ENCODE measurements around the gene APEH.

APEH gene

DNA sequence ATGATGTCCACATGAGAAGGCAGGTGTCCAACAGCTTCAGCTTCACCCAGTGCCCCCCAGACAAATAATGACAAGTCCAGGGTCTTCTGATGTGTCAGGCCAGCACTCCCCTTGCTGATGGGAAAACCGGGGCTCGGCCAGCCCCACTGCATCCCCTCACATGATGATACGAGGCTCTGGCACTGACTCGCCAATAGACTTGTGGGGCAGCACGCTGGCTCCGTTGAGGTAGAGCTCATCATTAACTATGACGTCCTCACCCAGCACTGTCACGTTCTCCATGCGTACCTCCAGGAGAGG lies 47.4 kb downstream of the APEH start:
- no peak overlapping the region for H3K27ac ChIP-seq
- TF ChIP-seq, protein P1, sequence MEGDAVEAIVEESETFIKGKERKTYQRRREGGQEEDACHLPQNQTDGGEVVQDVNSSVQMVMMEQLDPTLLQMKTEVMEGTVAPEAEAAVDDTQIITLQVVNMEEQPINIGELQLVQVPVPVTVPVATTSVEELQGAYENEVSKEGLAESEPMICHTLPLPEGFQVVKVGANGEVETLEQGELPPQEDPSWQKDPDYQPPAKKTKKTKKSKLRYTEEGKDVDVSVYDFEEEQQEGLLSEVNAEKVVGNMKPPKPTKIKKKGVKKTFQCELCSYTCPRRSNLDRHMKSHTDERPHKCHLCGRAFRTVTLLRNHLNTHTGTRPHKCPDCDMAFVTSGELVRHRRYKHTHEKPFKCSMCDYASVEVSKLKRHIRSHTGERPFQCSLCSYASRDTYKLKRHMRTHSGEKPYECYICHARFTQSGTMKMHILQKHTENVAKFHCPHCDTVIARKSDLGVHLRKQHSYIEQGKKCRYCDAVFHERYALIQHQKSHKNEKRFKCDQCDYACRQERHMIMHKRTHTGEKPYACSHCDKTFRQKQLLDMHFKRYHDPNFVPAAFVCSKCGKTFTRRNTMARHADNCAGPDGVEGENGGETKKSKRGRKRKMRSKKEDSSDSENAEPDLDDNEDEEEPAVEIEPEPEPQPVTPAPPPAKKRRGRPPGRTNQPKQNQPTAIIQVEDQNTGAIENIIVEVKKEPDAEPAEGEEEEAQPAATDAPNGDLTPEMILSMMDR (IDR thresholded peaks at IDR 0.05; ENCODE audit: low read depth, low read length, missing control alignments): no peak
- H3K4me3 ChIP-seq (ENCODE audit: low read depth, low read length): no peak overlapping the region
- in situ Hi-C loops (cut with HindIII; ENCODE audit: low pct_ligation_motif_present, low sequenced_read_pairs): no loop called here
- peaks cover 23% of the 10 kb centered on the region for H3K36me3 ChIP-seq (replicated peaks)
- DNase-seq: no peak
- no peaks in the 10 kb centered on the region for H3K27me3 ChIP-seq (replicated peaks)

GRCh38 chr3:49721896-49722781 lies 48.0 kb downstream of the APEH start:
- no peak for DNase-seq
- Histone ChIP-seq H3K27ac (no peak overlapping the region), H3K27me3 (replicated peaks) (no peaks in the 10 kb centered on the region), H3K36me3 (replicated peaks) (peaks cover 29% of the 10 kb centered on the region), H3K4me3 (ENCODE audit: low read depth, low read length) (peak overlapping the region; percentile 100)
- in situ Hi-C loops (cut with HindIII; ENCODE audit: low pct_ligation_motif_present, low sequenced_read_pairs): no loop called here
- TF ChIP-seq, protein P1 (IDR thresholded peaks at IDR 0.05; ENCODE audit: low read depth, low read length, missing control alignments): no peak

DNA sequence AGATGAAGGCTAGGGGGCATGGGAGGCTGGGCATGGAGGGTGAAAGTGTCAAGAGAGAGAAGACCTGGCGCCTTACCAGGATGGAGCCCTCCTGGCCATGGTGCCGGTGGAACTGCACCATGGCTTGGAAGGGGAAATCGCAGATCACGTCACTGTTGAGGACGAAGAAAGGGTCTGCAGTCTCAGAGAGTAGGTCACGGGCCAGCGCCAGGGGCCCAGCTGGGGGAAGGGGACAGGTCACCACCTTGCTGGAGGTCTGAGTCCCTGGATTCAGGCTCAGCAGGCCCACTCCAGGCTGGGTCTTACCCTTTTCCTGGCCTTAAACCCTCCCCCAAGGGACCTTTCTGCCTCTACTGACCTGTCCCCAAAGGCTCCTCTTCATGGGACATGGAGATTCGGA lies 48.7 kb downstream of the APEH start:
- H3K27ac ChIP-seq: no peak overlapping the region
- in situ Hi-C loops (cut with HindIII; ENCODE audit: low pct_ligation_motif_present, low sequenced_read_pairs): no loop called here
- DNase-seq: no peak
- no peaks in the 10 kb centered on the region for H3K27me3 ChIP-seq (replicated peaks)
- TF ChIP-seq, protein P1 (IDR thresholded peaks at IDR 0.05; ENCODE audit: low read depth, low read length, missing control alignments): no peak
- peaks cover 36% of the 10 kb centered on the region for H3K36me3 ChIP-seq (replicated peaks)
- H3K4me3 ChIP-seq (ENCODE audit: low read depth, low read length): peak overlapping the region; percentile 100

DNA sequence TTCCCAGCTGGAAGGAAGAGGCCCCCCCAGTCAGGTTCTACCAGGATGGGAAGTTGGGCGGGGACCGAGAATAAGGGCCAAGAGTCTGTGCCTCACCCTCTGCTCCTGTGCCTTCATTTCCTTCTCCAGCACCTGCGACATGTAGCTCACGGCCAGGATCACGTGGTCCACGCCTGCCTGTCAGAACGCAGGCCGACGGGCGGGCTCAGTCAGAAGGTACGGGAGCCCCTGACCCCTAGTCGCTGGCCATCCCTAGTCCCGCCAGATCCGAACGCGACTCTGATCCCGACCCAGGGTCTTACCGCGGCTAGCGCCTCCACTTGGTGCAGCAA lies 49.1 kb downstream of the APEH start:
- peak overlapping the region; percentile 100 for H3K4me3 ChIP-seq (ENCODE audit: low read depth, low read length)
- peak overlapping the region; percentile 92 for H3K27ac ChIP-seq
- H3K27me3 ChIP-seq (replicated peaks): no peaks in the 10 kb centered on the region
- peak; percentile 41 for DNase-seq
- peaks cover 38% of the 10 kb centered on the region for H3K36me3 ChIP-seq (replicated peaks)
- in situ Hi-C loops (cut with HindIII; ENCODE audit: low pct_ligation_motif_present, low sequenced_read_pairs): no loop called here
- TF ChIP-seq, protein P1 (IDR thresholded peaks at IDR 0.05; ENCODE audit: low read depth, low read length, missing control alignments): no peak

GRCh38 chr3:49723628-49724551 lies 49.7 kb downstream of the APEH start, which contains the start of gene GMPPB:
GMPPB (minus strand) TSS chr3:49723951; CDS start chr3:49723726, 225 bp downstream.
- H3K36me3 ChIP-seq (replicated peaks): peaks cover 38% of the 10 kb centered on the region
- in situ Hi-C loops (cut with HindIII; ENCODE audit: low pct_ligation_motif_present, low sequenced_read_pairs): no loop called here

More at GRCh38 chr3:49723628-49724551, 49.7 kb downstream of the APEH start, which contains the start of gene GMPPB:
- Histone ChIP-seq H3K27me3 (replicated peaks) (no peaks in the 10 kb centered on the region), H3K4me3 (ENCODE audit: low read depth, low read length) (peak within 1 kb of the TSS; percentile 100), H3K27ac (peak within 1 kb of the TSS; percentile 92)
- peak; percentile 96 for DNase-seq
- TF ChIP-seq, protein P1 (IDR thresholded peaks at IDR 0.05; ENCODE audit: low read depth, low read length, missing control alignments): no peak
